Activated CD4-positive, alpha-beta T cell treated with anti-CD3 and anti-CD28 coated beads, Interleukin-2, amount 50 U/mL, for 24 hours (primary cell): Measurements from ENCODE around the gene TES.
"Not testable (repeated sequence)": the region's sequence is repeated elsewhere in the genome, so short reads cannot be mapped to it uniquely, and the experiment has no call there.

Experiments
- DNase-seq, 2 donors: peaks; one replicate each; pipeline ENCODE4 v3.0.0-alpha.2; 2020; ENCODE audit warnings: low read depth in 1 of 2, low spot score in 1 of 2

The TES gene, protein sequence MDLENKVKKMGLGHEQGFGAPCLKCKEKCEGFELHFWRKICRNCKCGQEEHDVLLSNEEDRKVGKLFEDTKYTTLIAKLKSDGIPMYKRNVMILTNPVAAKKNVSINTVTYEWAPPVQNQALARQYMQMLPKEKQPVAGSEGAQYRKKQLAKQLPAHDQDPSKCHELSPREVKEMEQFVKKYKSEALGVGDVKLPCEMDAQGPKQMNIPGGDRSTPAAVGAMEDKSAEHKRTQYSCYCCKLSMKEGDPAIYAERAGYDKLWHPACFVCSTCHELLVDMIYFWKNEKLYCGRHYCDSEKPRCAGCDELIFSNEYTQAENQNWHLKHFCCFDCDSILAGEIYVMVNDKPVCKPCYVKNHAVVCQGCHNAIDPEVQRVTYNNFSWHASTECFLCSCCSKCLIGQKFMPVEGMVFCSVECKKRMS

DNA sequence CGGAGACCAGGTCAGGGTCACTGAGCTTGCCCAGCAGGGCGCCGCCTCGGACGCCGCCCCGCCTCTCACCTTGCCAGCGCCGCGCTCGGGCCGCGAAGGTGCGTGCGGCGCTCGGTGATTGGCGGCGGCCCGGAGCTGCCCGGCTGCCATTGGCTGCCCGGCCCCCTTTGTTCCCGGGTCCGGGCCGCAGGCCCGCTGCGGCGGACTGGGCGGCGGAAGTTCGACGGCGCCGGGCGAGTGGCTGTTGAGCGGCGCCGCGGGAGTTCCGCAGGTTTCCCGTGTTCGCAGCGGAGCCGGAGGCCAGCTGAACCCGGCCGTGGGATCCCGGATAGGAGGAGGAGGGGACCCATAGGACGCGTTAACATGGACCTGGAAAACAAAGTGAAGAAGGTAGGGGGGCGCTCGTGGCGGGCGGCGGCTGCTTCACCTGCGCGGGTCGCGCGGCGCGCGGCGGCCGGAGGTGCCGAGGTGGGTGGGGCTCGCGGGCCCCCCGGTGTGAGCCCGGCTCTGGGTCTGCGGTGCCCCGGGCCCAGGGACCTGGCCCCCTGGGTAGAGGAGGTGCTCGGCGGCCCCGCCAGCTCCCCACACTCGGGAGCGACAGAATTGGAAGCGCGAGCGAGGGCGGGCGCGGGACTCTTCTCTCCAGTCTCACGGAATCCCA lies at the start of gene TES:
Gene TES (plus strand): TSS at position 195 of the 661 bp plus-strand sequence. CDS start 169 bp downstream, at position 364.
- peak; percentile 31 to 48 for DNase-seq

DNA sequence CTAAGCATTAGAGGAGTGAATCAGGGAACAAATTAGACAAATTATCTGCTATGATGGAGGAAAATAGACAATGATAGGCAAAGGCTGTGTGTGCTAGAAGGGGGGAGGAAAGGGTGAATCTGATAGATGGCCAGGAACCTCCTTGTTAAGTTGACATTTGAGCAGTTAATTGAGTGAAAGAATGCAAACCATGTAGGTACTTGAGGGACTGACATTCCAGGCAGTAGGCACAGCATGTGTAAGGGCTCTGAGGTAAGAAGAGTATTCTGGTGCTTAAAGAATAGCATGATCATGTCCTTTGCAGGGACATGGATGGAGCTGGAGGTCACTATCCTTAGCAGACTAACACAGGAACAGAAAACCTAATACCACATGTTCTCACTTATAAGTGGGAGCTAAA lies 48.6 kb upstream of the TES start:
- no peak for DNase-seq

DNA sequence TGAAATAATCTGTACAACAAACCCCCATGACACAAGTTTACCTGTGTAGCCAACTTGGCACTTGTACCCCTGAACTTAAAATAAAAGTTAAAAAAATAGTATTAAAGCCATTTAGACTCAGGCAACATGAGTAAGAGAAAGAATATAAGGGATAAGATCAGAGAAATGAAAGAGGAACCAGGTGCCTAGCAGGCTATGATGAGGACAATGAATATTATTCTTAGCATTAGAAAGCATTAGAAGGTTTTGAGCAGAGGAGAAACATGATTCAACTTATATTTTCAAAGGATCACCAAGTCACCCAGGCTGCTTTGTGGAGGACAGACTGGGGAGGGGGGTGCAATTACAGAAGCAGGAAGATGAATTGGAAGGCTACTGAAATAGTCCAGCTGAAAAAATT lies 48.1 kb upstream of the TES start:
- no peak for DNase-seq

DNA sequence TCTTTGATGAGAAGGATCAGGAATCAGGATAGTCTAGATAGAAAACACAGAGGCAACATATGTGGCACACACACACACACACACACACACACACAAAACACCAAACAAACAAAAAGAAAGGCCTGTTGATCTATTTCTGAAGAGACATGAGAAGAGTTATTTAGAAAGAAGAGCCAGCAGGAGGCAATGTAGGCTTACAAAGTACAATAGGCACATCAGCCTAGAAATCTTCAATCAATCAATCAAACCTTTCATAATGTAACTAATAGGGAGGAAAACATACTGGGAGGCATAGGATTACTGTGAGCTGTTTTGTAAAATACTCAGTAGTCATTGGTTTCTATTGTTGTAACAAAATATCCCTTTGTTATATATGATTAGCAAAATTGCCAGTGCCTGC lies 47.3 kb upstream of the TES start:
- no peak for DNase-seq

DNA sequence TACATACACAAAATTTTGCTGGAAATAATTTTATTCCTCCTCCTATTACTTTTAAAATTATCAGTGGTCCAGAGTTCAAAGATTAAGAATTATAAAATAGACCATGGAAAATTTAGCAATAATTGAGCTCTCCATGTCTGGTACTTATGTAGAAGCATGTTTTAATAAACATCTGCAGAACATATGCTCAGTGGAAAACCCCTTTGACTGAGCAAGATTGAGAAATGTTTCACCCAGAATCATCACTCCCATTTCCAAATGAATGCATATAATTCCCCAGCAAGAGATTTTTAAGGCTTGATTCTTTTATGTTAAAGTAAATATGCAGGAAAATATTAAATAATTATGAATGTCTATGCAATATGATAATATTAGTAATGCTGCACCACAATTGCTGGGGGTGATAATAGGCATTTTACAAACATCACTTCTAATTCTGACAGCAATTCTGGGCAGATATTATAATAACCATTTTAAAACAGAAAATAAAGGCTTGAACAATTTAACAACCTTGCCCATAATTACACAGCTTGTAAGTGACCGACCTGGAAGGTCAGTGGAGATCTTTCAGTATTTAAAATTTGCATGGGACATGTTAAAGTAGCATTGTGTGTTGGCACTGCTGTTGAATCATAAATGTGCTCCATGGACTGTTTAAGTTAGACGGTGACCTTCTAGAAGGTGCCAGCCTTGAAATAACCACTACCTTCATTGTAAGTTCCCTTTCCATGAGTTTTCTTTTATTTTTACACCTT lies 45.6 kb upstream of the TES start:
- DNase-seq: no peak

DNA sequence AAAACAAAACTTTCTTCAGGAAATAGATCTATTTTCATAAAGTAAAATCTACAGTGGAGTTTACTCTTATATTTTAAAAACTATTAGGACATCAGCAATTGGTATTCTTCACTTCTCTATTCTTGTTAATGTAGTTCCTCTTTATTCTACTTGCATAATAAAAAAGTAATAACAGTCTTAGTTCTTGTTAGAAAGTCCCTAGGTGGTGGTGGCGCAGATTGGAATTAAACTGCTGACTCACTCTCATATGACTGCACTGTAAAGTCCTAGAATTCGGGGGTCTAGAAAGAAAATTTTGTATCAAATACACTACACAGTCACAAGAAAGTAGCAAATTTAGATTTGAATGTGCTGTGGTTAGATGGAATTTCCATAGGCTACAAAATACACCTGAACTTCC lies 44.6 kb upstream of the TES start:
- DNase-seq: no peak

DNA sequence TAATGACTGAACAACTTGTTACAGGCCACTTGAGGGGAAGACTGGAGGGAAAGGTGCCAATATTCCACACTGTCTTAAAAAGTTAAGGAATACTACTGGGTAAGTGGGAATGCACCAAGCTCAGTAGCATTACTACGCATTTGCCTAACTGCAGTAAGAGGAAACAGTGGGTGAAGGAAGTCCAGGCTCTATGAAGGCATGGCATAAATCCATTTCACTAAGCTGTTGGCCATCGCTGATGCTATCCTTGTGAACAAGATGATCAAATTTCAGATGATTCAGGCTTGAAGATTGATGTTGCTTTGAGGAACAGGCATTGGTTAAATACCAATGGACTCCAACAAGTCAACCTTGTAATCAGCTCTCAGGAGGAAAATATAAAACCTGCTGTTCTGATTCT lies 44.2 kb upstream of the TES start:
- DNase-seq: no peak

DNA sequence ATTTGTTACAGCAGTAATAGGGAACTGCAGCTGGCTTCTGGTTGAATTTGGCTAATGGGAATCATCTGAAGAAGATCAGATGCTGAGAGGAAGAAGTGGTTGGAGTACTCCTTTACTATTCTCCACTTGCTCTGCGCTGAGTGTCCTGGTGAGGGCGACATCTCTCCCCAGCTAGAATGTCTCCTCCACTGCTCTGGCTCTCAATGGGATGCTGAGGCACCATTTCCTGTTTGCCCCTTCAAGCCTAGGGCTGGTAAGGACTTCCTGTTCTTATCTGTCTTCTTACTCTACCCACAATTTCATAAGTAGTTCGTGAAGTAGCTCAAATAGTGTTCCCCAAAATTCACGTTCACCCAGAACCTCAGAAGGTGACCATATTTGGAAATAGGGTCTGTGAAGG lies 43.2 kb upstream of the TES start:
- no peak for DNase-seq

DNA sequence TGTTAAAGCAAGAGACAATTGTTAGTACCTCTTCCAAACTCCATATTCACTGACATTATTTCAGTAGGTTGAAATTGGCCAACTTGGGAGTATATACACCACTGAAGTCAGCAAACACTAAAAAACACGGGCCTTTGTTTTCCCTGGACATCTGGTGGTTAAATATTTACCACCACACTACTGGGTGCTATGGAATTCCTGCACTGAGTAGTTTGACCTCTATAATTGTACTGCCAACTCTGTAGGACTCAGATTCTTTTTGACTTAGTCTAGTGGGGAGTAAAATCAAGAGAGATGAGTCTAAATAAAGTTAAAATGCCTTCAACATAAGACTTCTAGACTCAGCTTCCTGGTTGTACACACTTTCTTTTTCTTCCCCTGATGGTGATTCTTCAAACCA lies 41.3 kb upstream of the TES start:
- no peak for DNase-seq

DNA sequence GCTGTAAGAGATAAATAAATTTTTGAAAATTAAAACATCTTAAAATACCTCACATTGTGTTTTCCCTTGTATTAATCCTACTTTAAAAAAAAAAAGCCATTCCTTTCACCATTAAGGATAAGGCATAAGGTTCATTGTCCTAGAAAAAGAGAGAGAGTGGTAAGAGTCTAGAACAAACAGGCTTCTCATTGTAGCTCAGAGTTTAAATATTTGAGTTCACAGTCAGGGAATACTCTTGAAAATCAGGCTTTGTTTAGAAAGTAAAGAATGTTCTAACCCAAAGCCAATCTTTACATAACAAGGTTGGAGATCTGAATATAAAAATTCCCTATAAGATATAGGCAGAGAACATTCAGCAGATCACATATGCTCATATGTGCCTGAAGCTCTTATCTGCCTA lies 40.2 kb upstream of the TES start:
- no peak for DNase-seq

DNA sequence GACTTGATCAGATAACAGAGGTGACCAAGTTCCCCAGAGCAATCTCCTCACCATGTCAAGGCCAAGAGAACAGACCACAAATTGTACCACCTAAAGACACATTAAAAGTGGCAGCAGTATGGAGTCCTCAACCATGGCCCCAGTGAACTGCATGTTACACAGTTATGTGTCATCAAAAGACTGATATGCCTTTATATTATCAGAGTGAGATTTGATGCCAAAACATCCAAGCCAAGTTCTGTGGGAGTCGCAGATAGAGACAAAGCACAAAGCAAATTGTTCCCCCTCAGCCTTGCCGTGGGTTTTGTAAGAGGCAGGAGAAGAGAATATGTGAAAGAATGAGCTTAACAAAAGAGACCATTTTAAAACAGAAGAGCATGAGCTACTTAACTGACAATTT lies 39.2 kb upstream of the TES start:
- no peak for DNase-seq

DNA sequence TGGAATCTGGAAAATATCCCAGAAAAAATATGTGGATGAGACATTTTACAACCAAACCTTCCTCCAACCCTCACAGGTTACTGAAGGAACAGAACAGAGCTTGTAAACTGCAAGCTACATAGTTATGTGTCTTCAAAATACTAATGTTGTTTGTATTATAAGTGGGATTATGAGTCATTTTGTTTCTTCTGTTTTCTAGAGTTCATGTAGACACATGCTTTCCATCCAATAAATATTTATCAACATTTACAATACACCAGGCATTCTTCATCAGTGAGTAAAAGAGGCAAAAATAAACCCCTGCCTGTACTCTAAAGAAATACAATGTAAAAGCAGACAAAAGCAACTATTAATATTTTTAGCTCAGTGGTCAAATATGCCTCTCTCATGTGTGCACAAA lies 38.0 kb upstream of the TES start:
- no peak for DNase-seq

DNA sequence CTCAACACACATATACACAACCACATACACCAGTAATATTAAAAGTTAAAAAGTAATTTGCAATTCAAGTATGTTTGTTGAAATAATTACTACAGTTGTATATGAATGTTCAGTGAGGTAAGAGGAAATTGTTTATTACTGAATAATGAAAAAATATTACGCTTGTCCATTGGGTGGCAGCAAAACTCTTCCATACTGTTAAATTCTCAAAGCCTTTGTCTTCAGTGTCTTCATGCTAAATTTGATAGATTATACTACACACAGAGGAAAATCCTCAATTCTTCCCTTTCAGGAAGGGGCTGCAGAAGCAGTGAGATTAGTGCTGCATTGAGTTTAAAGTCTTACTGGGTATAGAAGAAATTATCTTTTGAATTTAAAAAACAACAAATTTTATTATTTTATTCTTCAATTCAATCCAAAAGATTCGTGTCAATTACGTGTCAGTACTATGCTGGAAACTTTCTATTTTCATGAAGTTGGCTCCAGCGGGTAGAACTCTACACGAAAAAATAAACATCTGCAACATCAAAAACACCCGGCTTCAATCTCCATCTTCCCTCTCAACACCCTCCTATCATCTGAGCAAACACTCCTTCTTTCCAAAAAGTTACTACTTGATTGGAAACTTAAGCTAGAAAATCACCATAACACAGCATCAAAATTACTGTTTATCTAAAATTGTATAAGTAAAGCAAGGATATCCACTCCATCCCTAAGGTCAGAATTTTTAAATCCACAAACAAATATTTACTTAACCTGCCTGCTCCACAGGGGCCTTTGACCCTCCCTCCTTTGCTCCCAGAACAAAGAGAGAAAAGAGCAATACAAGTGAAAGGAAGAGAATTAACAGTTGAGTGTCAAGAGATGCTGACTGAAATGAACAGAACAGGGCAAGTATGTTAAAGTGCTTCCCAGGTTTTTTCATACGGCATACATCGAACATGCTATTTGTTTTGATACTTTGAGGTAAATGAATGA lies 37.0 kb upstream of the TES start:
- peak in 1 of 2 donors; percentile 23 for DNase-seq

DNA sequence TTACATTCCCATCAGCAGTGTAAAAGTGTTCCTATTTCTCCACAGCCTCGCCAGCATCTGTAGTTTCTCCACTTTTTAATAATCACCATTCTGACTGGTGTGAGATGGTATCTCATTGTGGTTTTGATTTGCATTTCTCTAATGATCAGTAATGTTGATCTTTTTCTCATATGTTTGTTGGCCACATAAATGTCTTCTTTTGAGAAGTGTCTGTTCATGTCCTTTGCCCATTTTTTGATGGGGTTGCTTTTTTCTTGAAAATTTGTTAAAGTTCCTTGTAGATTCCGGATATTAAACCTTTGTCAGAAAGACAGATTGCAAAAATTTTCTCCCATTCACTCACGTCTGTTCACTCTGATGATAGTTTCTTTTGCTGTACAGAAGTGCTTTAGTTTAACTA lies 35.2 kb upstream of the TES start:
- DNase-seq: not testable (repeated sequence)

DNA sequence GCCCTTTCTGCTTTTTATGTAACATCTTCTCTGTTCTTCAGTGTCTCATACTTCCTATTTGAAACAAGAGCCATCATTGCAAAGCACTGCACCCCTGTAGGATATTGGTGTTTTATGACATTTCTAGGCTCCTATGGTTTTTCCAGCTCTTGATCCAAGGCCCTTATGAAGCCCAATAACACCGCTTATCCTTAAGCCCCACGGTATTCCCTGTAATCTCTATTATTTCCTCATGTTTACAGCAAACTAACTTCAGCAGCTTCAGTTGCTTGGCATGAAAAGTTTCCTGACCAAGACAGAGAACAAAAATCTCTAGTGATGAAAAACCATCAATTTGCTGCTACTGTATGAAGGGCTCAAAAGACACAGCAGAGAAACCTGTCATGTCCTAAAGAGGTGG lies 34.1 kb upstream of the TES start:
- no peak for DNase-seq

DNA sequence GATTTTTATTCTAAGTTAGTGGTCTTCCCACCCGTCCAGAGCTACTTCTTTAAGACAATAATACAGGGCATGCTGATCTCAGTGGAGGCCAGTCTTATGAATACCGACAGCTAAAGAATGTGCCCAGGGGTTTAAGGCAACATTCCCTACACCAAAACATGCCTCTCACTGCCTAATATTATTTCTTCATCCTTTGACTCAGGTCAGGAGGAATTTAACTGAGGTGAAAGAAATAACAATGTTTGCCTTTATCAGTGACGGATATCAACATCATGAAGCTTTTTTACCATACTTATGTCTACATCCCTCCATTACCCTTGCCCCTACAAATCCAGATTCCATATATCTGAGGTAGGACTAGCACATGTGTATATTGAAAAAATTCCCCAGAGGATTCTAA lies 33.3 kb upstream of the TES start:
- DNase-seq: no peak

DNA sequence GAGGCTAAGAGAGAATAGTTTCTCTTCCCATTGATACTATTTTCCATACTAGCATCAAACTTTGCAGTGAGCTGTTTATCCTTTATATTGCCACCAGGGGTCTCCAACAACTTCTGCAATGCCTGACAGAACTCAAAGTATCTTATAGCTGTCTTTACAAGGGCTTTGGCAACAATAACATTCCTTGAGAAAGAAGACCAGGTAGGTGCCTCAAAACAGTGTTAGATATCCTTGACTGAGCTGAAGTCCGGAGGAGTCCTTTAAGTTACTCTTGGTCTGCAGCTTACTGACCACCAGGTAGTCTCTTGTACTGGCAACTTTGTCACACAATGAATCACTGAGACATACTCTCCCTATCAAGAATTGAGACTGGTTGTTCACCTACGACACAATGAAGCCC lies 30.0 kb upstream of the TES start:
- peak in 1 of 2 donors; percentile 26 for DNase-seq

DNA sequence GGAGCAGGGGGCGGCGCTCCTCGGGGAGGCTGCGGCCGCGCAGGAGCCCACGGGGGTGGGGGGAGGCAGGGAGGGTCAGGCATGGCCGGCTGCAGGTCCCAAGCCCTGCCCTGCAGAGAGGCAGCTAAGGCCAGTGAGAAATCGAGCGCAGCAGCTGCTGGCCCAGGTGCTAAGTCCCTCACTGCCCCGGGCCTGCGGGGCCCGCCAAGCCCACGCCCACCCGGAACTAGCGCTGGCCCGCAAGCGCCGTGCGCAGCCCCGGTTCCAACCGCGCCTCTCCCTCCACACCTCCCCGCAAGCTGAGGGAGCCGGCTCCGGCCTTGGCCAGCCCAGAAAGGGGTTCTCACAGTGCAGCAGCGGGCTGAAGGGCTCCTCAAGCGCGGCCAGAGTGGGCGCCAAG lies 28.3 kb upstream of the TES start:
- DNase-seq: no peak

DNA sequence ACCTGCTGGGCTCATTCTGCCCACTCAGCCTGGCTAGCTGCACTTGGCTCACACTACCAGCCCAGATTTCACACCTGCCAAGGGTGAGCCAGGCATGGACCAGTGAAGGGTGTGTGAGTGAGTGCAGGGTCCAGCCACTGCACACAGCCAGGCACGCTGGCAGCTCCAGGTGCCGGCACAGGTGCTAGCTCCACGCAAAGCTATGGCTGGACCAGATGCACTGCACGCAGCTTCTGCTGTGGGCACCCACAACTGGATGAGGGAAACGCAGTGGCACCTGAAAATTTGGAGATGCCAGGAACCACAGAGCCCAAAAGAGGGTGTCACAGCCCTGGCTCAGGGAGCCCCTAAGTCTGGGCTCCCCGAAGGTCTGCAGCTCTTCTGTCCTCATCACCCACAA lies 24.9 kb upstream of the TES start:
- DNase-seq: no peak

DNA sequence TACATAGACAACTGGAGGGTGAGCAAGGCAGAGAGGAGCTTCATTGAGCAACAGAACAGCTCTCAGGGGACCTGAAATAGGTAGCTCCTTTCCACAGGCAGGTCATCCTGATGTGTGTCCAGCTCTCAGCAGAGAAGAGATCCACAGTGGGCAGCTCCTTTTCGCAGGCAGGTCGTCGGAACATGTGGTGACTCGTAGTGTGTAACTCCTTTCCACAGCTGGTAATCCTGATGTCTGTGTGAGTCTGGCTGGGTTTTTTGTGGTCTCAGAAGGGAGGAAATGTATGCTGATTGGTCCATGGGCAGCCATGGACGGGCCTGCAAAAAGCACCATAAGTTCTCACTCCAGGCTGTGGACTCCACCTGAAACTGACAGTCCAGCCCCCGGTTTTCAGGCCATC lies 24.4 kb upstream of the TES start:
- no peak for DNase-seq

DNA sequence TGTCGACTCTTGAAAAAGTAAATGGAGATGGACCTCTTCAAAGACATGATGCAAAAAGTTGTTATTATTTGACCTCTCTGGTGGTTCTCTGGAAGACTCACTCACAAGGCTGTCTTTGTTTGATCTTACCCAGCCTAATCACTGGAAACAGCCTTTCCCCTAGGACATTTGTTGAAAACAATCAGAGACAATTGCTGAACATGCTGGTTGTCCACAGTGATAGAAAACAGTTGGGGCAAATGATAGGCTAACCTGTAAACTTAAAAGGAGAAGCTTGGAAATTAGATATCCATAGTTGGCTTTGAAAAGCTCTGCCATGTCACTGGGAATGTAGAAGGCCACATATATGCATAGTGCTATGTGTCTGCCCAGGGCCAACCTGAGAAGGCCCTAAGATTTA lies 22.9 kb upstream of the TES start:
- no peak for DNase-seq
